DMS79 treated with DMSO at 0.1 percent for 48 hours (cell line): ENCODE data around the gene TNIP2.
"Not testable (repeated sequence)": the region's sequence is repeated elsewhere in the genome, so short reads cannot be mapped to it uniquely, and the experiment has no call there.

Experiments
- DNase-seq: peaks from one replicate; lab custom pipeline; 2025; lab: John Stamatoyannopoulos, UW

TNIP2 gene

GRCh38 chr4:2768124-2768523 is 12.0 kb upstream of the TNIP2 start:
- no peak for DNase-seq

- no peak for DNase-seq
Observed at GRCh38 chr4:2767705-2768074, 11.6 kb upstream of the TNIP2 start.

- no peak for DNase-seq
Observed at GRCh38 chr4:2767046-2767704, 11.0 kb upstream of the TNIP2 start.

- DNase-seq, result no peak
Observed at GRCh38 chr4:2765832-2766526, 9.8 kb upstream of the TNIP2 start.

- DNase-seq, result no peak
Observed at GRCh38 chr4:2763511-2763967, 7.4 kb upstream of the TNIP2 start.

- not testable (repeated sequence) for DNase-seq
Observed at GRCh38 chr4:2762486-2763370, 6.6 kb upstream of the TNIP2 start.

GRCh38 chr4:2762048-2762447 is 5.9 kb upstream of the TNIP2 start:
- DNase-seq, result no peak

GRCh38 chr4:2761035-2761923 is 5.1 kb upstream of the TNIP2 start:
- no peak for DNase-seq

GRCh38 chr4:2757426-2757825 is 1.3 kb upstream of the TNIP2 start:
- no peak for DNase-seq

GRCh38 chr4:2756691-2757350 is 685 bp upstream of the TNIP2 start:
- no peak for DNase-seq

- no peak for DNase-seq
Observed at GRCh38 chr4:2754848-2755819, 1.0 kb downstream of the TNIP2 start.

- no peak for DNase-seq
Observed at GRCh38 chr4:2753436-2753835, 2.7 kb downstream of the TNIP2 start.

GRCh38 chr4:2750719-2751605 is 5.2 kb downstream of the TNIP2 start:
- DNase-seq, result no peak

- DNase-seq, result no peak
Observed at GRCh38 chr4:2746891-2747695, 9.0 kb downstream of the TNIP2 start.

GRCh38 chr4:2745981-2746806 is 9.9 kb downstream of the TNIP2 start:
- DNase-seq, result no peak

GRCh38 chr4:2745516-2745915 is 10.6 kb downstream of the TNIP2 start:
- no peak for DNase-seq

- DNase-seq, result no peak
Observed at GRCh38 chr4:2744576-2745270, 11.4 kb downstream of the TNIP2 start.
